ENCODE data around the gene RPP40.

Gene RPP40

GRCh38 chr6:4948781-4949450 lies 54.9 kb downstream of the RPP40 start:
- Histone ChIP-seq H3K4me3 (ENCODE audit: low read depth in 1 of 5, low read length in 5 of 5) (no peak overlapping the region), H3K9me3 (ENCODE audit: control insufficient read depth in 5 of 5, low read length in 5 of 5) (no peaks in the 10 kb centered on the region), H3K27ac (ENCODE audit: low read depth, low read length) (no peak overlapping the region), H3K36me3 (ENCODE audit: control insufficient read depth in 5 of 5, insufficient read depth in 5 of 5, low read length in 5 of 5) (peaks cover 0 to 70% (median 60%) of the 10 kb centered on the region in 5 donors), H3K27me3 (ENCODE audit: control insufficient read depth in 5 of 5, insufficient read depth in 4 of 5, low read length in 5 of 5) (no peaks in the 10 kb centered on the region), H3K9ac (ENCODE audit: low read length in 5 of 5) (no peak overlapping the region), H3K4me1 (ENCODE audit: control insufficient read depth in 5 of 5, insufficient read depth in 5 of 5, low read length in 5 of 5) (peaks cover 0 to under 1% (median 0%) of the 10 kb centered on the region in 5 donors)

GRCh38 chr6:4947716-4948115 lies 56.1 kb downstream of the RPP40 start:
- peaks cover 0 to 62% (median 53%) of the 10 kb centered on the region in 5 donors for H3K36me3 ChIP-seq (ENCODE audit: control insufficient read depth in 5 of 5, insufficient read depth in 5 of 5, low read length in 5 of 5)

GRCh38 chr6:4946521-4946920 lies 57.3 kb downstream of the RPP40 start:
- Histone ChIP-seq H3K36me3 (ENCODE audit: control insufficient read depth in 5 of 5, insufficient read depth in 5 of 5, low read length in 5 of 5) (peaks cover 0 to 54% (median 46%) of the 10 kb centered on the region in 5 donors), H3K4me3 (ENCODE audit: low read depth in 1 of 5, low read length in 5 of 5) (no peak overlapping the region)

More at GRCh38 chr6:4947716-4948115, 56.1 kb downstream of the RPP40 start:
- H3K4me3 ChIP-seq (ENCODE audit: low read depth in 1 of 5, low read length in 5 of 5): no peak overlapping the region
- no peaks in the 10 kb centered on the region for H3K9me3 ChIP-seq (ENCODE audit: control insufficient read depth in 5 of 5, low read length in 5 of 5)
- peaks cover 0 to 9% (median 5%) of the 10 kb centered on the region in 5 donors for H3K4me1 ChIP-seq (ENCODE audit: control insufficient read depth in 5 of 5, insufficient read depth in 5 of 5, low read length in 5 of 5)
- H3K27ac ChIP-seq (ENCODE audit: low read depth, low read length): no peak overlapping the region
- no peaks in the 10 kb centered on the region for H3K27me3 ChIP-seq (ENCODE audit: control insufficient read depth in 5 of 5, insufficient read depth in 4 of 5, low read length in 5 of 5)
- H3K9ac ChIP-seq (ENCODE audit: low read length in 5 of 5): no peak overlapping the region

More at GRCh38 chr6:4946521-4946920, 57.3 kb downstream of the RPP40 start:
- Histone ChIP-seq H3K27me3 (ENCODE audit: control insufficient read depth in 5 of 5, insufficient read depth in 4 of 5, low read length in 5 of 5) (no peaks in the 10 kb centered on the region), H3K9me3 (ENCODE audit: control insufficient read depth in 5 of 5, low read length in 5 of 5) (no peaks in the 10 kb centered on the region), H3K4me1 (ENCODE audit: control insufficient read depth in 5 of 5, insufficient read depth in 5 of 5, low read length in 5 of 5) (peaks cover 0 to 19% (median 16%) of the 10 kb centered on the region in 5 donors), H3K9ac (ENCODE audit: low read length in 5 of 5) (no peak overlapping the region), H3K27ac (ENCODE audit: low read depth, low read length) (no peak overlapping the region)
